Endothelial cell of umbilical vein (primary cell): ENCODE results near the gene NUDT12. TPM values are rescaled to one million over a fixed set of nuclear protein-coding genes. Genes with fewer than 3 reads are reported as not detected.

ENCODE experiments used
- BruUV-seq: library from RNA; stranded (reverse); fragments of 400-500 nt; replicated peaks from 2 replicates; lab custom pipeline; 2021; lab: Mats Ljungman, UMichigan
- CTCF ChIA-PET: fragments of 300-600, 350-600 bp; sonication (Branson Sonifier 250); formaldehyde crosslinking; loops from one replicate; lab custom pipeline; 2021; ENCODE audit warnings: antibody characterized with exemption, inconsistent platforms; lab: Charles Lee
- POLR2A ChIA-PET: fragments of 300-600, 350-600 bp; sonication (Branson Sonifier 250); formaldehyde crosslinking; loops from one replicate; lab custom pipeline; 2021; ENCODE audit warnings: antibody characterized with exemption, inconsistent platforms; lab: Charles Lee
- DNase-seq: peaks from one replicate; pipeline ENCODE4 v3.0.0-alpha.2; 2011; ENCODE audit warnings: low read depth, low spot score
- FAIRE-seq: peaks from 2 replicates; lab custom pipeline; 2011; peaks lifted over from hg19 to GRCh38; lab: Jason Lieb, UNC
- H2AFZ ChIP-seq: 2 replicates; pipeline ENCODE4 v1.6.0; 2012; ENCODE audit warnings: low read depth, low read length, control low read depth, inconsistent platforms
- H3K27ac ChIP-seq: 2 replicates; pipeline ENCODE4 v1.5.1; 2011; ENCODE audit warnings: low read depth, mild to moderate bottlenecking, control low read depth, low read length, moderate library complexity; ENCODE audit not compliant: insufficient read depth
- H3K27me3 ChIP-seq, 2 experiments: 2 replicates each; pipeline versions ENCODE4 v1.6.0 to v1.6.1; 2011; ENCODE audit warnings: low read length in 2 of 2, mixed read lengths in 1 of 2; ENCODE audit not compliant: control insufficient read depth in 2 of 2, insufficient read depth in 2 of 2
- H3K36me3 ChIP-seq, 2 experiments: 2 replicates in 1 of 2; 3 replicates in 1 of 2; pipeline ENCODE4 v1.5.1; 2011; ENCODE audit warnings: low read length in 2 of 2, mild to moderate bottlenecking in 1 of 2, moderate library complexity in 1 of 2; ENCODE audit not compliant: control insufficient read depth in 2 of 2, insufficient read depth in 2 of 2; ENCODE audit errors: extremely low read depth in 1 of 2
- H3K4me1 ChIP-seq: 3 replicates; pipeline ENCODE4 v1.5.1; 2011; ENCODE audit warnings: mild to moderate bottlenecking, low read length; ENCODE audit not compliant: control insufficient read depth, insufficient read depth; ENCODE audit errors: extremely low read depth
- H3K4me2 ChIP-seq: 2 replicates; pipeline ENCODE4 v1.6.1; 2011; ENCODE audit warnings: low read length, control low read depth, mixed read lengths; ENCODE audit not compliant: insufficient read depth
- H3K4me3 ChIP-seq, 3 experiments: fragments of 200-600 bp in 1 of 3; sonication (generic), shearing (Covaris generic) in 1 of 3; replicated peaks in 1 of 3; 2 replicates each; pipeline ENCODE4 v1.5.1; 2011 to 2016; ENCODE audit warnings: control low read depth in 3 of 3, low read length in 3 of 3, mild to moderate bottlenecking in 2 of 3, inconsistent platforms in 1 of 3, low read depth in 1 of 3, moderate library complexity in 1 of 3; ENCODE audit not compliant: insufficient read depth in 1 of 3
- H3K79me2 ChIP-seq: 2 replicates; pipeline ENCODE4 v1.6.0; 2012; ENCODE audit warnings: low read length, inconsistent platforms; ENCODE audit not compliant: control insufficient read depth, insufficient read depth
- H3K9ac ChIP-seq: replicated peaks from 2 replicates; pipeline ENCODE3; 2011; ENCODE audit warnings: low read length, control low read depth; ENCODE audit not compliant: insufficient read depth; ENCODE audit errors: extremely low read depth
- H3K9me1 ChIP-seq: replicated peaks from 3 replicates; pipeline ENCODE4 v1.6.0; 2011; ENCODE audit warnings: mild to moderate bottlenecking, low read length; ENCODE audit not compliant: control insufficient read depth, insufficient read depth; ENCODE audit errors: extremely low read depth
- H3K9me3 ChIP-seq: replicated peaks from 2 replicates; pipeline ENCODE4 v1.5.1; 2012; ENCODE audit warnings: low read length, inconsistent platforms; ENCODE audit not compliant: control insufficient read depth, insufficient read depth
- H4K20me1 ChIP-seq: replicated peaks from 2 replicates; pipeline ENCODE3; 2011; ENCODE audit warnings: mild to moderate bottlenecking, low read length; ENCODE audit not compliant: control insufficient read depth, insufficient read depth; ENCODE audit errors: extremely low read depth
- CTCF ChIP-seq, 2 donors: IDR thresholded peaks; 1 replicate in 1 of 2; 2 replicates in 1 of 2; pipeline ENCODE4 v1.5.1; 2011; ENCODE audit warnings: low read length in 2 of 2, mild to moderate bottlenecking in 2 of 2, moderate library complexity in 2 of 2, control low read depth in 1 of 2, inconsistent platforms in 1 of 2, low read depth in 1 of 2; ENCODE audit not compliant: insufficient read depth in 1 of 2; ENCODE audit errors: extremely low read depth in 1 of 2
- EZH2 ChIP-seq: IDR thresholded peaks from 2 replicates; pipeline ENCODE4 v1.6.1; 2012; ENCODE audit warnings: borderline replicate concordance, low read depth, mild to moderate bottlenecking, moderate library complexity, low read length, inconsistent platforms; ENCODE audit not compliant: severe bottlenecking
- FOS ChIP-seq: IDR thresholded peaks from 2 replicates; pipeline ENCODE4 v1.6.1; 2011; ENCODE audit warnings: mild to moderate bottlenecking, low read length, moderate library complexity, borderline replicate concordance; ENCODE audit not compliant: insufficient read depth
- GATA2 ChIP-seq: IDR thresholded peaks from 2 replicates; pipeline ENCODE4 v1.7.0; 2011; ENCODE audit warnings: low read depth, mild to moderate bottlenecking, moderate library complexity, mixed read lengths, low read length; ENCODE audit not compliant: insufficient read length, insufficient read depth
- JUN ChIP-seq: IDR thresholded peaks from 2 replicates; pipeline ENCODE4 v1.6.1; 2011; ENCODE audit warnings: borderline replicate concordance, low read depth; ENCODE audit not compliant: insufficient read length, insufficient read depth
- MYC ChIP-seq: IDR thresholded peaks from one replicate; pipeline ENCODE4 v1.6.1; 2011; ENCODE audit warnings: mild to moderate bottlenecking, low read depth, low read length
- POLR2A ChIP-seq: IDR thresholded peaks from 2 replicates; pipeline ENCODE4 v1.6.1; 2012; ENCODE audit warnings: low read depth, mild to moderate bottlenecking, control low read depth, low read length
- POLR2AphosphoS5 ChIP-seq: IDR thresholded peaks from 2 replicates; pipeline ENCODE4 v1.6.1; 2012; ENCODE audit warnings: low read depth, mild to moderate bottlenecking, control low read depth, low read length, moderate library complexity; ENCODE audit not compliant: insufficient read depth
- dilution Hi-C: fragments of 300-500 bp; cut with MboI; formaldehyde crosslinking; loops from one replicate; pipeline ENCODE4 v1.15.0; 2019; ENCODE audit warnings: low sequenced_read_pairs; ENCODE audit not compliant: extremely low pct_ligation_motif_present
- intact Hi-C: fragments of 100-400 bp; cut with micrococcal nuclease; formaldehyde crosslinking; loops from one replicate; pipeline ENCODE4 v1.10.0; 2022
- polyA plus RNA-seq, 4 experiments: library from polyadenylated mRNA; depleted of rRNA in 3 of 4; stranded (reverse) in 3 of 4; unstranded in 1 of 4; fragments of >200 nt; gene quantifications; 2 replicates each; pipeline versions ENCODE4 v1.2.1 to v1.2.3, GENCODE V29; 2011 to 2012; ENCODE audit warnings: missing spikeins in 1 of 4
- total RNA-seq: library from RNA; stranded (reverse); gene quantifications from 2 replicates; pipeline ENCODE4 v1.2.3, GENCODE V29; 2021

NUDT12 gene
- total and polyA plus RNA-seq, 2 donors (not counting 3 experiments of a cell fraction or from before 2014, with no cell fraction given), result 1.3 to 4.9 TPM

GRCh38 chr5:103525361-103525760, 37.2 kb downstream of the NUDT12 start:
- ChIA-PET POLR2A (no interaction called here), CTCF (no interaction called here)
- H4K20me1 ChIP-seq, result no peaks in the 10 kb centered on the region
- no peak overlapping the region for H3K27ac ChIP-seq
- TF ChIP-seq CTCF (IDR thresholded peaks at IDR 0.05; ENCODE audit: extremely low read depth in 1 of 2, insufficient read depth in 1 of 2, low read depth in 1 of 2, low read length in 2 of 2), result no peak
- TF ChIP-seq POLR2A, result no peak
- no peak for TF ChIP-seq GATA2
- no peak for TF ChIP-seq POLR2AphosphoS5
- no peak for TF ChIP-seq FOS
- TF ChIP-seq EZH2, result no peak
- TF ChIP-seq MYC, result no peak
- no peak for TF ChIP-seq JUN
- dilution Hi-C loops (no loop called here), intact Hi-C loops (no loop called here)
- DNase-seq, result no peak
- H3K4me3 ChIP-seq, result no peak overlapping the region
- no peaks in the 10 kb centered on the region for H3K4me1 ChIP-seq
- H3K4me2 ChIP-seq, result no peak overlapping the region
- H3K9me3 ChIP-seq, result no peaks in the 10 kb centered on the region
- H3K27me3 ChIP-seq, result peaks cover 0 to 11% of the 10 kb centered on the region in 2 experiments
- no peaks in the 10 kb centered on the region for H3K36me3 ChIP-seq
- no peaks in the 10 kb centered on the region for H3K79me2 ChIP-seq
- BruUV-seq, result no TSS peak
- no peaks in the 10 kb centered on the region for H3K9me1 ChIP-seq
- no peak overlapping the region for H2AFZ ChIP-seq
- H3K9ac ChIP-seq, result no peak overlapping the region
- FAIRE-seq, result no peak
